Vagina (tissue), 2 donors: ENCODE data around the gene FGF12.

Experiments used
- CTCF ChIP-seq, 3 experiments: fragments of 450-650 bp in 2 of 3; fragments of 200-600 bp in 1 of 3; sonication (generic) in 1 of 3; IDR thresholded peaks; one replicate each; pipeline ENCODE4 v1.5.1; 2017 to 2019; ENCODE audit warnings: antibody characterized with exemption in 3 of 3, mild to moderate bottlenecking in 2 of 3, moderate library complexity in 2 of 3
- POLR2A ChIP-seq, 2 donors: fragments of 450-650 bp; IDR thresholded peaks; one replicate each; pipeline ENCODE4 v1.6.1; 2017; ENCODE audit warnings: antibody characterized with exemption in 2 of 2, mild to moderate bottlenecking in 2 of 2, moderate library complexity in 2 of 2
- POLR2AphosphoS5 ChIP-seq, 2 donors: sonication (generic); formaldehyde crosslinking; IDR thresholded peaks; one replicate each; pipeline ENCODE4 v1.9.0; 2017; ENCODE audit warnings: antibody characterized with exemption in 2 of 2, mild to moderate bottlenecking in 2 of 2, low read depth in 1 of 2; ENCODE audit not compliant: insufficient read depth in 1 of 2

- TF ChIP-seq CTCF (IDR thresholded peaks at IDR 0.05) (no peak), POLR2A (IDR thresholded peaks at IDR 0.05) (no peak), POLR2AphosphoS5 (IDR thresholded peaks at IDR 0.05; ENCODE audit: insufficient read depth in 1 of 2, low read depth in 1 of 2) (no peak)
These were observed 304.4 kb downstream of the FGF12 start for GRCh38 chr3:192422997-192423342.
